ENCODE results near the gene BEST3.
"Not testable (repeated sequence)": the region's sequence is repeated elsewhere in the genome, so short reads cannot be mapped to it uniquely, and the experiment has no call there.

The BEST3 gene

DNA sequence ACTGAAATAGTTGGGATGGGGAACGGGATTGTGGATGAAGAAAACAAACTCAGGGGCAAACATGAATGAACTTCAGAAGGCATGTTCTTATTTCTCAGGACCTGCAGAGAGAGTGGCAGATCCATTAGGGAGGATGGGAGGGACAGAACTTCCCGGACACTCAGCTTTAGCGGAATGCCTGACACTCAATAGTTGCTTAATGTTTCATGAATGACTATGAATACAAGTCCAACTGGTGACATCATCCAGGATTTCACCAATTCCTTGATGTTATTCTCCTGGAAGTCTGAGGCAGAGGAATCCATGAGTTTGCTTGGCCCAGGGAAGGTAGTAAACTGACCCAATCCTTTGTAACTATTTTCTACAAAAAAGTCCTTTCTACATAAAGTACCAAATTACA lies 50.6 kb downstream of the BEST3 start:
- no peak for DNase-seq (ENCODE audit: low spot score)

DNA sequence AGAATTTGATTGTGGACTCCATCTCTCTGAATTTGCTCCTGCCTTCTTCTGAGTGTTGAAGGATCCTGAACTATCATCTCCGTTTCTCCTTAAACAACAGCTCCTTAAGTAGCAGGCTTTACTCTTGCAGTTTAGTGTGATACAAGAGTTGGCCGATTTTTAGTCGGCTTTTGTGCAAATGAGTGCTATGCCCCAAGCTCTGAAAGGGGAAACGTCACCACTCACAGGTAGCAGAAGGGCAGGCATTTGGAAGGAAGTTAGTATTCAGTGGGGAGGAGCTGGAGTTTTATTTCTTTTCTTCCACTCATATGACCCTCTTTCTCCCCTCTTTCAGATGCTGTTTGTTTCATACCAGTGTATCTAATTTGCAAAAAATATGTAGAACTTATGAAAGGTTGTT lies 51.9 kb downstream of the BEST3 start:
- DNase-seq (ENCODE audit: low spot score) = no peak

- DNase-seq (ENCODE audit: low spot score) = no peak
Observed at GRCh38 chr12:69645031-69645430, 54.1 kb downstream of the BEST3 start.

DNA sequence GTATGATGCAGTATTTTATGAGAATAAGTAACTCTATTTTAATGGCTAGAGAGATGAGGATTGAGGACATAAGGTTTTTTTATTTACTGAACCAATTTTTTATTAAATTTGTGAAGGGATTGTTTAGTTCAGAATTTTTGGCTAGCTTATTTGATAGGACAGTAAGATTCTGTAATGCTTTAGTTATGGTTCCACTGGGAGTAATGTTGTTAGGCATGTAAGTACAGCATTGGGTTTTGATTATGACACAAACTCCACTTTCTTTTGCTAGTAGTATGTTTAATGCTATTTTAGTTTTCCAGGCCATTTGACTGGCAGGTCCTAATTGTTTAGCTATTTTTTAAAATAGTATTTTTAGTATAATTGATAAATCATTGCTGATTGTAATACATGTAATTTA lies 54.6 kb downstream of the BEST3 start:
- no peak for DNase-seq (ENCODE audit: low spot score)

DNA sequence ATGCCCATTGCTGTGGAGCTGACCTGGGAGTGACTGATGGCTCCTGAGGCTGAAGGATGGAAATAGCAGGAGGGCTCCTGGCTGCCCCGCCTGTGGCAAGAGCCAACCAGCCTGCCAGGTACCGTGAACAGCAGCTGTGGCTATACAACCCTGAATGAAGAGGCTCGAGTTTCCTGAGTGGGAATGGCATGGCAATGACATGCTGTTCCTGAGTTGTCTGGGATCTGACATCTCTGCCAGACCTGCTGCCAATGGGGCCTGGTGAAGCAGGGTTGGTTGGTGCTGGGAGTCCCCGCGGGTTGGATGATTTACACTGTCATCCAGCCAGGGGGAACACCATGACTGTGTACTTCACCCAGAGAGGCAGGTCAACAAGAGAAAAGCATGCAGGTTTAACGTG lies 56.6 kb downstream of the BEST3 start:
- DNase-seq (ENCODE audit: low spot score) = no peak

DNA sequence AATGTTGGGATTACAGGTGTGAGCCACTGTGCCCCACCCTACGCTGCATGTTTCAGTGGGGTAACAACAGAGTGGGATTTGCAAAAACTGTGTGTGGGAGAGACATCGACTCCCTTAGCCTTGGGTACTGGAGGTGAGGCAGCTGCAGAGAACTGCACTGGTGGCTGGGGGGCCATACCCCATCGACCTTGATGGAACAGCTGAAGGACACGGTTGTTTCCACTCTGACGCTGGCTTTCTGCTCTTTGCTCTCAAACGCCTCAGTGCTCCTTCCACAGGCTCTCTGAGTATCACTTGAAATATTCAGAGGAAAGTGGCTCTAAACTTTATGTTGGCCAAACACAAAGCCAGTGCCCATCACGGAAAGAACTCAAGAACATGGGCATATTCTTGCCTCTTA lies 57.6 kb downstream of the BEST3 start:
- DNase-seq (ENCODE audit: low spot score) = no peak

- DNase-seq (ENCODE audit: low spot score) = peak; percentile 44
Observed at GRCh38 chr12:69639400-69640016, 59.6 kb downstream of the BEST3 start.

- DNase-seq (ENCODE audit: low spot score) = no peak
Observed at GRCh38 chr12:69633061-69633460, 66.0 kb downstream of the BEST3 start.

DNA sequence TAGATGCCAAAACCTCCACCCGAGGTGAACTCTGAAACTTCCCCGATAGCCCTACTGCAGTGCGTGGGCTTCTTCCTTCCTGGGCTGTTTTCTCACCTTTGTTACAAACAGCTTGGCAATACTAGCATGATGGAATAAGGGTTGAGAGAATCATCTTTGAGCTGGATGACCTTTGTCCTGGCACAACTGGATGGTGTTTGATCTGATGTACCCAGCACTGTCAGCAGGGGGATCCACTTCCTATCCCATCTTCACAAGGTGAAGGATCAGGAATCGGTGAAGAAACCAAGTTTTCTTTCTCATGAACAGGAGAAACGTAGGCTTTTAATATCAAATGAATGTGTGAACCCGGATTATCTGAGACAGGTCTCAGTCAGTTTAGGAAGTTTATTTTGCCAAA lies 68.9 kb downstream of the BEST3 start:
- no peak for DNase-seq (ENCODE audit: low spot score)

DNA sequence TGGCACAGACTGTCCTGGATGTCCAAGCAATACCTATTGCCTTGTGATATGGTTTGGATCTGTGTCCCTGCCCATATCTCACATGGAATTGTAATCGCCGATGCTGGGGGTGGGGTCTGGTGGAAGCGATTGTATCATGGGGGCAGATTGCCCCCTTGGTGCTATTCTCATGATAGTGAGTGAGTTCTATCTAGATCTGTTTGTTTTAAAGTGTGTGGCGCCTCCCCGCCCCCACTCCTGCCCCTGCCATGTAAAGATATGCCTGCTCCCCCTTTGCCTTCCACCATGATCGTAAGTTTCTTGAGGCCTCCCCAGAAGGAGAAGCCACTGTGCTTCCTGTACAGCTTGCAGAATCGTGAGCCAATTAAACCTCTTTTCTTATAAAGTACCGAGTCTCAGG lies 71.6 kb downstream of the BEST3 start:
- no peak for DNase-seq (ENCODE audit: low spot score)

DNA sequence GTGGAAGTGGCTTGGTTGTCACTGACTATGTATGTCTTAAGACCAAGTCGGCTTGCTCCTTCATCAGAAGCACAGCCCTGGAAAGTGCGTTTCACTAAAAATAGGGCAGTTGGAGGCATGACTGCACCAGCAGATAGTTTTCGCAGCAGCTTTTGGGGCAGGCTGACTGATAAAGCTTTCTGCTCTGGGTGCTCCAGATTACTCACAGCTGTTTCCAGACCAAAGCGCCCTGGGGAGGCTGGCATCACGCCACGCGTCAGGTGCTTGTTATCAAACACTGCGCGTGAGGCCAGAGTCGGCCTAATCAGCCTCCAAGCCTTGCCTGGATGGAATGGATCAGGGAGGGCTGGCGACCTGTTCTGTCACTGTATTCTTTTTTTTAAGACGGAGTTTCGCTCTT lies 75.1 kb downstream of the BEST3 start:
- no peak for DNase-seq (ENCODE audit: low spot score)

GRCh38 chr12:69621551-69621950 lies 77.6 kb downstream of the BEST3 start:
- no peak for DNase-seq (ENCODE audit: low spot score)

DNA sequence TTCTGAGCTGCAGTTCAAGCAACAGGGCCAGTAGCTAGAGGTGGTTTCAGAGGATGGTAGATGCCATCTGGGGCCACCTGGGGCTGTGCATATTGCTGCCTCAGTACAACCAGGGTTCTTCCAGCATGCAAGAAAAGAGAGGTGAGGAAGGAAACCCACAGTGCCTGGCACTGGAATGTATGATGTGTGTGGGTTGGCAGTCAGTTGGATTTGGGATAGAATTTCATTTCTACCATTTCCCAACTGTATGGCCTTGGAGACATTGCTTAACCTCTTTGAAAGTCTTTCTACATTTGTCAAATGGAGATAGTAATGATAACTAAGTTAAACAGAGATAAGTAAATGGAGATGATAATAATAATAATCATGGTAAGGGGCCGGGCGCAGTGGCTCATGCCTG lies 78.2 kb downstream of the BEST3 start:
- no peak for DNase-seq (ENCODE audit: low spot score)

DNA sequence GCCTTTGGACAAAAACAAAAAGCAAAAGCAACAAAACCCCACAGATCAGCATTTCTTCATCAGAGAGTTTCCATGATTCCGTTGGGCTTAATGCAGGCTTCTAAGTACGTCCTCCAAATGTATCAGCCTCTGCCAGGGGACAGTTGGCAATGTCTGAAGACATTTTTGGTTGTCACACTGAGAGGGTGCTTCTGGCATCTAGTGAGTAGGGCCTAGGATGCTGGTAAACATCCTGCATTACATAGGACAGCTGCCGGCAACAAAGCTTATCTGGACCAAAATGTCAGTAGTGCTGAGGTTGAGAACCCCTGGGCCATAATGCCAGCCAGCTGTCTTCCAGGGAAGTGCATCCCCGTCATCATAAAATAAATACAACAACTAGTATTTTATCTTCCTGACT lies 79.0 kb downstream of the BEST3 start:
- DNase-seq (ENCODE audit: low spot score) = no peak

GRCh38 chr12:69619050-69619449 lies 80.1 kb downstream of the BEST3 start:
- DNase-seq (ENCODE audit: low spot score) = no peak

DNA sequence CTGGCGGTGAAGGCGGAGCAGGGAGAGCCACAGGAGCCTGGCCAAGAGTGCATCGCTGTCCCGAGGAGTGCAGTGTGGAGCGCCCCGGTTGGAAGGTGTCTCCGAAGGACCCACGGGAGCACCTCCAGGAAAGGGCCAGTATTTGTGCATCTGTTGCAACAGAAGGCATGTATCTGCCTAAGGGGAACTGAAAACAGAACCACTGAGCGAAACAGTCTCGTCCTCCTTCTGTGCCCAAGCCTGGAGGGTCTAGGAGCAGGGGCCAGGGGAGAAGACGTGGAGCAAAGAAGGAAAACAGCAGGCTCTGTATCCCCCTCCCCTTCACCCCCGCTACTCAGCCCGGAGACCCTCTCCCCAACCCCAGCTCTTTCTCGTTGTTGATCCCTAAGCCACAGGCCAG lies 83.1 kb downstream of the BEST3 start:
- DNase-seq (ENCODE audit: low spot score) = no peak

GRCh38 chr12:69613351-69613750 lies 85.8 kb downstream of the BEST3 start:
- DNase-seq (ENCODE audit: low spot score) = no peak

DNA sequence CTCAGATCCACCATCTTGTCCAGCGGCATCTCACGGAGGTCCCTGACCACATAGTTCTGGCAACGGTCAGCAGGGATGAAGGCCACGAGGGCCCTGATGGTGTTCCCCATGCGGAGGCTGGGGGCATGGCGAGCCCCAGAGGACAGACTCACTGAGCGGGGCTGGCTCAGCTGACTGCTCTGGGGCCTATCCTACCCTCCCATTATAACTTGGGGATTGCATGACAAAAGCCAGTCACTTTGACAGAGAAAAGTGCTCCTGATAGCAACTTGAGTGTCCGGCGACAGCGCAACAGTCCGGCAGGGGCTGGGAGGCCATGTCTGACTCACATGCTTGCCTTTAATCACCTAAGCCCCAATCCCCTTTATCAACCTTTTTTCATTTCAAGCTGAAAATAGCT lies 88.4 kb downstream of the BEST3 start, which contains the start of gene LRRC10:
Gene LRRC10, minus strand, starts transcription at position 179 of the 400 bp plus-strand sequence. Its CDS starts 69 bp downstream, at position 110.
- DNase-seq (ENCODE audit: low spot score) = no peak

GRCh38 chr12:69610126-69610525 lies 89.0 kb downstream of the BEST3 start:
- no peak for DNase-seq (ENCODE audit: low spot score)

DNA sequence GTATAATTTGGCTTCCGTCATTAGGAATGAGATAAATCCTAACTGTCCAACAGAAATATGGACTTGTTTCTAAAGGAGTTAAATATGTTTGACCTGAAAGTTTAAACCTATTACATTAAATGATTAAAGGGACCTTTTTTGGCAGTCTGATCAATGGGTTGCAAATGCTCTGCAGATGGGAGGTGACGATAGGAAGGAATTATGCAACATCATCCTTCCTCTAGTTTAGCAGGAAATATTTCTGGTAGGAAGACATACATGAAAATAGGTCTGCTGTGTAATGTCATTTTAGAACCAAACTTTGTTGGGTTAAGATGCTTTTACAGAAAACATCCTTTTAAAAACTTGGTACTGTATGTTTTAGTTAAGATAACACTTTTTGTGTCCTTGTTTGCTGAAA lies 91.0 kb downstream of the BEST3 start:
- DNase-seq (ENCODE audit: low spot score) = no peak

- not testable (repeated sequence) for DNase-seq (ENCODE audit: low spot score)
Observed at GRCh38 chr12:69604275-69604674, 94.8 kb downstream of the BEST3 start.
